ENCODE data around the gene SEMA3D.

SEMA3D gene

DNA sequence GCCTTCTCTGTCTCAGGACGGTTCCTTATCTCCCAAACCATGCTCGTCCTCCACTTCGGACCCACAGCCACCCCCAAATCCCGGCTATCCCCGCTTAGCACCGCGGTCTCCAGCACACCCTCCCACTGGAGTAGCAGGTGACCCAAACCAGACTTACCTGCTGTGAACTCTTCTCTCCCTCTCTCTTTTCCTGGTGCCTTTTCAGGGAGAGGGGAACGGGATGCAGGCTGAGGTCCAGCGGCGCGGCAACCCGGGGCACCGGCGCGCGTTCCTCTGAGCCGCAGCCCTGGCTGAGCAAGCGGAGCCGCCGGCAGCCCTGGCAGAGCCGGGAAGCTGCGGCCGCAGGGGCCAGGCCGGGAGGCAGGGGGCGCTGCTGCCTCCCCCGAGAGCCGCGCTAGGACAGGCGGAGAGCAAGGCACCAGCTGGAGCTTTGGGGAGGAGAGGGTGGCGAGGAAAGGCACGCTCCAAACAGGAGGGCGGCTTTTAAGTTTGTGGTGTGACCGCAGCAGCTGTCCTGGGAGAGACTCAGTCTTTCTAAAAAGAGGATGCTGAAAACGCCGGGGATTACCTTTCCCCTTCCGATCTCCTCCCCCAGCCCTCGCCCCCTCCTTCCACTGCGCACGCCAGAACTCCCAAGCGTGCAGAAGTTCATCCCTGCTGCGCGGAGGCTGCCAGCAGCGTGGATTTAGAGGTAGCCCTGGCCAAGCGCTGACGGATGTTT lies at the start of gene SEMA3D:
SEMA3D (minus strand) TSS at position 536 of the 721 bp plus-strand sequence. CDS start 65,165 bp downstream, outside the sequence.
- DNase-seq = peak in 53 of 58 donors; percentile 12 to 81 (median 55)

GRCh38 chr7:85234730-85235129 lies 47.9 kb upstream of the SEMA3D start:
- DNase-seq = no peak

DNA sequence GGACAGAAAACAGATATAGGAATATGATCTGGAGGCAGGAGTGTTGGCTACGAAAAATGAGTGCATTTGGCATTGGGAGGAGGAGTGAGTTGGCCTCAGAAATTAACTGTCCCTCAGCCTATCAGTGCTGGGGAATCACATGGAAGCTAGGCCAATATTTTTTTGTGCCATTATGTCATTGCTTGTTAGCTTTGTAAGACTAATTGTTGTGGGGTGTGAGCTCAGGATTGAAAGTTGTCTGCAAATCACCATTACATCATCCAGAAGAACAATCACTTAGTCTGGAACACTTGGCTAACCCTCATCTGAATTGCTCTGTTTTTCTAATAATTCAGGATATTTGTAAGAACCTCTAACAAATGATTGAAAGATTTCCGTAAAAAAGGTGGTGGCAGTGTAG lies 45.2 kb upstream of the SEMA3D start:
- DNase-seq = peak in 3 of 58 donors; percentile 2 to 17 (median 8)

DNA sequence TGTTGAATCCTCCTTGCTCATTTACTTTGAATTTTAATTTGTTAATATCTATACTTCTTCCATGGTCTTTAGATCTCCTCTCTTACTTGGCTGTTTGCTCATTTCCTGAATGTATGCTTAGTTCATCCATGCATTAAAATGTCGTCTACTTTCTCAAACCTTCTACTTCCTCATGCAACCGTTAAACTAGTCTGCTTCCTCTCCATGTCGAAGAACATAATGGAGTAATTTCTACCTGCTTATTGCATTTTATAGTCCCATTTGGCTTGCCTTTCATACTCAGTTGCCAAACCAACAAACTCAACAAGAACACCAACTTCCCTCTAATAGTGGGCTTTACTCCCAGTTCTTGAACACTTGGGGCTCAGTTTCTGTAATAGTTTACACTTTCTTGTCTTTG lies 43.8 kb upstream of the SEMA3D start:
- no peak for DNase-seq

DNA sequence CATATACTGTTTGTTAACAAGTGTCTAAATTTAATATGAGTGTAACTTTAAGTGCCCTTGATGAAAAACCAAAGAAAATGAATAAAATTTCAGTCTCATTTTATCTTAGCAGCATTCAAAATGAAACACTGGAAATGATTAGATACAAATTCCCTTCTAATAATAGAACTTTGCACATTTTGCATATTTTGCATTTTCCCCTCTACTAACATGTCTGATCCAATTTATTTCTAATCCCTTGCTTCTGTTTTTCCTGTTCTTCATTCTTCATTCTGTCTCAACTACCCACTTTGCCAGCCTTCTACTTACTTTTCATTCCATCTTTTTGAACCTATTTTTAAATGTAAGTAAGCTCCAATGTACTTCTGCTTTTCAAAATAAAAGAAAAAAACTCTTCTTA lies 42.7 kb upstream of the SEMA3D start:
- DNase-seq = no peak

GRCh38 chr7:85226361-85227085 lies 39.7 kb upstream of the SEMA3D start:
- no peak for DNase-seq

DNA sequence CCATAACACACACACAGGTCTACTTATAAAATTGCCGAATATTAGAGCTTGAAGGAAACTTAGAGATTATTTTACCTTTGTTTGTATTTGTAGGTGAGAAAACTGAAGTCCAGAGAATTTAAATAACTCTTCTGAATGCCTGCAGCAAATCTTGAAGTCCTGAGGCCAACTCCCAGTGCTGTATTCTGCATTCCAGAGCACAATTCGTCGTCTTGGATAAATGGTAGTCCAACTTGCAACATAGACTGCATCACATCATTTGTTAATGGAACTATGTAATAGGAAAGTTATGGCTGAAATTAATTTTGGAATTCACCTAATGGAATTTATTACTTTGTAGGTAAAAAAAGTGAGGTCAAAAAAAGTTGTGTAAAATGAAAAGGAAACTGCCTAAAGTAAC lies 37.3 kb upstream of the SEMA3D start:
- DNase-seq = no peak

- DNase-seq = no peak
Measured at GRCh38 chr7:85222522-85222921, 35.7 kb upstream of the SEMA3D start.

GRCh38 chr7:85221796-85222195 lies 34.9 kb upstream of the SEMA3D start:
- DNase-seq = no peak

GRCh38 chr7:85220651-85221050 lies 33.8 kb upstream of the SEMA3D start:
- no peak for DNase-seq

DNA sequence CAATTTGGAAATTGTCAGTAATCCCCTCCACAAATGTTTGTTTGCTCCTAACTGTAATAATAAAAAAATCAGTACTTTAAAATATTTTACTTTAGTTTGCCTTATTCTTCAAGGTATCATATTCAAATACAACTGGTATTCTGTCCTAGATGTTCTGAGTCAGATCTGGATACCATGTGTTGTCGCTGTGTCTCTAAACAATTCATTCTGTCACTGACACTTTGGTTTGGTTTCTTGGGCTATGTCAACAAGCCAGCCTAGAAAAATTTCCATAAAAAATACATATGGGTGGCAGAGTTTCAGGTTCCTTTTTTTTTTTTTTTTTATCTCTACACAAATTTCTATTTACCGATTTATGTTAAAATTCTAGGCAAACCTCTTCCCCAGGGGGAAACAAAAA lies 33.2 kb upstream of the SEMA3D start:
- DNase-seq = no peak

GRCh38 chr7:85217085-85217484 lies 30.2 kb upstream of the SEMA3D start:
- DNase-seq = no peak

DNA sequence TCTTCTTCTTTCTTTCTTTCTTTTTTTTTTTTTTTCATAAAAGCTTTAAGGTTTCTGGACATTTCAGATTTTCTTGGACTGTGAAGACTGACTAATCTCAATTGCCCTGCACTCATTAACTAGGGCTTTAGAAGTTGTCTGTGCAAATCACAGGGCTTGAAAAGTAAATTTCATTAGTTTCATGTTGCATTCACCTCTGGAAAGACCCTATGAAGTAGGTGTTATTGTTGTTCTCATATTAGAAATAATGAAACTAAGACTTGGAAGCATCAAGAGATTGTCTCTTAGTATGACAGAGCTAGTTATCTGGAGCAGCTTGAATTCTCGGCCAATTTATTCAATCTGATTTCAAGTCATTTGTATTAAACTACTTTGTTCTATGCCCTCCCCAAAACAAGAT lies 28.2 kb upstream of the SEMA3D start:
- DNase-seq = no peak

GRCh38 chr7:85213500-85213899 lies 26.6 kb upstream of the SEMA3D start:
- DNase-seq = no peak

- no peak for DNase-seq
Measured at GRCh38 chr7:85205754-85206153, 18.9 kb upstream of the SEMA3D start.

- no peak for DNase-seq
Measured at GRCh38 chr7:85204496-85204895, 17.6 kb upstream of the SEMA3D start.

GRCh38 chr7:85204061-85204460 lies 17.2 kb upstream of the SEMA3D start:
- no peak for DNase-seq

DNA sequence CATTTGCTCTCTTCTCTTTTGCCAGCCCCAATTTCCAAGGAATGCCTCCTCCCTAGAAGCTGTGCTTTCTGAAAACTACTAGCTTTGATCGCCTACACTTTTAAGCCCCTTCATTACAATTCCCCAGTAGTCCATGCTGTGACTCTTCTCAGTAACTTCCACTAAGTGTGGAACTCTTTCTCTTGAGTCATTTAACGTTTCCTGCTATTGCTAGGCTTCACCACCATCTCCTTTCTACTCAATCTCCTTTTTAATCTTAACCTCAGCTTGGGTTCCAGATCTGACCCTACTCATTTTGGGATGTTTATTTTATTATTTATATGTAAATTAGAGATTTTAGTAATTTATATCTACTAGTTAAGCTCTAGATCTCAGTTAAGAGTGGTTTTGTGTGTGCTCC lies 14.4 kb upstream of the SEMA3D start:
- DNase-seq = no peak

DNA sequence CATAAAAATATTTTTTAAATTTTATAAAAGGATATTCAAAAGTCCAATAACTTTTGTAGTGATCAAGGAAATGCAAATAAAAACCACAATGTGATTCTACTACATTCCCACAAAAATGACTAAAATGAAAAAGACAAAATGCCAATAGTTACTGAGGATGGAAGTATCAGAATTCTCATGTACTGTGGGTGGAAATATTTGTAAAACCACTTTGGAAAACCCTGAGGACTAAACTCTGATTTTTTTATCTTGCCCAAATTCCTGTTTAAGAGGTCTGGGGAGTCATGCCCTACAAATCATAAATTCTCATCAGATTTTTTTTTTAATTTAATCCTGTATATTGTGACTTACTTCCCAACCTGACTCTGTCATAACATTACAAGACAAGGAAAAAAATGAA lies 9.8 kb upstream of the SEMA3D start:
- no peak for DNase-seq

DNA sequence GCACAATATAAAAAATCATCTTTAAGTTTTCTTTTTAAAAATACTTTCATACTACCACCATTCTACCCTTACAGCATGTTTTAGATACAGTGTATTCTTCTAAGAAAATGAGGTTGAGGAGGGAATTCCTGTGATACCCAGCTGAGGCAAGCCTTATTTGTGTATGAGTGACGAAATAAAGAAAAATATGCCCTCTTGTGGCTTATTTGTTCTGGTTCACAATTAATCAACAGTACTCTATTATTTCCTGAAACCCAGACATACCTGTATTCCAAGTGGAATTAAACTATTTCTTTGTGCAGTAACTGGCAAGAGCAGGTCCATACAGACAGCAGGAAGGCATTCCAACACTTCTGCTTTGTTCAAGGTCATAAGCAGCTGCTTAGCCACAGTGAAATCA lies 4.5 kb upstream of the SEMA3D start:
- no peak for DNase-seq

- DNase-seq = peak in 24 of 58 donors; percentile 3 to 63 (median 26)
Measured at GRCh38 chr7:85186083-85186520, 754 bp downstream of the SEMA3D start.

GRCh38 chr7:85185424-85186082 lies 1.3 kb downstream of the SEMA3D start:
- DNase-seq = peak in 42 of 58 donors; percentile 4 to 66 (median 22)

All from anterior cingulate cortex (tissue), 58 donors.